ENCODE data around the gene FBXL14.

Gene FBXL14

GRCh38 chr12:1533205-1533601 is 61.2 kb downstream of the FBXL14 start:
- no peak for DNase-seq

DNA sequence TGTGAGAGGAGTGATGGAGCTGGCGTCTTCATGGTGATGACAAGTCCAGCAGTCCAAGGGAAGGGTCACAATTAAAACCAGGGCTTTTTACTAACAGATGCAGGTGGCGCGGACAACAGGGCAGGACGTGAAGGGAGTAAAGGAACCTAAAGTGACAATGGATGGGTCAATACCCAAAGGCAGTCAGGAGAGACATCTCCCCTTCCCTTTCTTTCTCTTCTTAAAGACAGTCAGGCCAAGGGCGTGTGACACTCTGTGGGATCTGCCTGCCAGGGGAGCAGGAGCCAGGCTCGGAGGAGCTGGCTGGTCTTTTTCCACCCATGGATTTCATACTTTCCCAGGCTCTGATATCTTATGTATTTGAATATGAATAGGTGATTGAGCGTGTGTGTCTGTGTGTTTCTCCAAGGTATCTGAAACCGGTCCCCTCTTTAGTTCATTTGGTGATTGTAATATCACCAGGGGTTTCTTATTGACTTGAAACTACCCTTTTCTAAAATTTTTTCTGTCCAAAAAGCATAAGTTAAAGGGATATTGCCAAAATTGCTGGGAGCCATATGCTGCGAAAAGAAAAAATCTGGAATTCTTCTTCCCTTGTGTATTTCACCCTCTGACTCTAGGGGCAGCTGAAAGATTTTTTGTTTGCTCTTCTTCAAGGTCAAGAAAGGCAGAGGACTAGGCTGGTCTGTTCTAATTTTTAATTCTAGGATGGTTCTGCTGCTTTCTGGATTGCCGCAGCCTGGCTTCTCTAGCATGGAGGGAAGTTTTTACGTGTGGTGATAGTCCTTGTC is 61.8 kb downstream of the FBXL14 start:
- DNase-seq: no peak

GRCh38 chr12:1531654-1532374 is 62.6 kb downstream of the FBXL14 start:
- DNase-seq: no peak

GRCh38 chr12:1531153-1531653 is 63.2 kb downstream of the FBXL14 start:
- no peak for DNase-seq

GRCh38 chr12:1530592-1531152 is 63.7 kb downstream of the FBXL14 start:
- no peak for DNase-seq

DNA sequence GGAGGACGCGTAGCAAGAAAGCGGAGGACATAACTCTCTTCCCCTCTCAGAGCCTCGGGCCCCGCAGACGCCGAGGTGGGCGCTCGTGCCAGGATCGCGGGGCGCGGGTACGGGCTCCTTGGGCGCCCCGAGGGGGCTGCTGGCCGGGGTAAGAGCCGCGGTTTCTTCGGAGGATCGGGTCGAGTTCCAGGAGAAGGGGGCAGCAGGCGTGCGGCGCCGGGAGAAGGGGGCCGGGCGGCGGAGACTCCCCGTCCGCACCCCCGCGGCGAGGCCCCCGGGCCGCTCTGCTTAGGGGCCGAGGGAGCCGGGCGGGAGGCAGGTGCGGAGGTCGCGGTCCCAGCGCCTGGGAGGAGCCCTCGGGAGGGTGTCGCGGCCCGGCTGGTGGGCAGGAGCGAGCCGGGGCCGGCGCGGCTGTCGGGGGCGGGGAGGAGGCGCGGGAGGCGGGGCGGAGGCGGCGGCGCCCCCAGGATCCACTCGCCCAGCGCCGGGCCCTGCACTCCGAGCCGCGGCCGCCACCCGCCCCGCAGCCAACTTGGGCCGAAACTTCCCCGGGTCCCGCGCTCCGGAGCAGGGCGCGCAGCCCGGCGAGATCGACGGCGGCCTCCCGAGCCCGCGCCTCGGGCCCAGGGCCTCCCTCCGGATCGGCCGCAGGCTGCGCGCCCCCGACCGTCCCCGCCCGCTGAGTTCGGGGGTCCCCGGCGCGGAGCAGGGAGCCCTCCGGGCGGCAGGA is 64.4 kb downstream of the FBXL14 start:
- DNase-seq: no peak

DNA sequence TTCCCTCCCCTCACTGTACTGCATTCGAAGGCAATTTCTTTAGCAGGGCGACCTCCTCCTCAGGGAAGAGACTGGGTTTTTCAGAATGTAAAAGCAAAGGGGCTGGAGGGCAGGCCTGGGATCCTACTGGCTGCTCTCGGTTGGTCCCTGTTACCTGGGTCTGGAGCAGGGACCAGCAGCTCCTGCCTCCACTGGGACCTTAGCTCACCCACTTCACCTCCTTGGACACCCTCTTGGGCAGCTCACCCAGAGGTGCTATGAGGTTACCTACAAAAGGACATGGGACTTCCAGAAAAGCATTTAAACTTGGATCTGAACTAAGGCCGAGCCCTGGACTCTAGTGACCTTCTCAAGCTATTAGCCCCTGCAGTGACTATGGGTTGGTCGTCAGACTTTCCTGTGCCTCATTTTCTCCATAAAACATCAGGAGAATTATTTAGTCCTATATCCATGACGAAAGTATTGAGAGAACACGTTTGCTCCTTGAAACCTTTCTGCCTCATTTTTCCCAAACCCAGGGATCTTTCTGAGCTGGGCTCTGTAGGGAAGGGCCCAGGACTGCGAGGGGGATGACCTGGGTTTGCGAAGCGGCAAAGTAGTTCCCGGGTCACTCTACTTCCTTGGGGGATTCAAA is 65.0 kb downstream of the FBXL14 start:
- DNase-seq: no peak

- no peak for DNase-seq
Observed at GRCh38 chr12:1528791-1529190, 65.6 kb downstream of the FBXL14 start.

- DNase-seq: no peak
Observed at GRCh38 chr12:1527789-1528188, 66.6 kb downstream of the FBXL14 start.

DNA sequence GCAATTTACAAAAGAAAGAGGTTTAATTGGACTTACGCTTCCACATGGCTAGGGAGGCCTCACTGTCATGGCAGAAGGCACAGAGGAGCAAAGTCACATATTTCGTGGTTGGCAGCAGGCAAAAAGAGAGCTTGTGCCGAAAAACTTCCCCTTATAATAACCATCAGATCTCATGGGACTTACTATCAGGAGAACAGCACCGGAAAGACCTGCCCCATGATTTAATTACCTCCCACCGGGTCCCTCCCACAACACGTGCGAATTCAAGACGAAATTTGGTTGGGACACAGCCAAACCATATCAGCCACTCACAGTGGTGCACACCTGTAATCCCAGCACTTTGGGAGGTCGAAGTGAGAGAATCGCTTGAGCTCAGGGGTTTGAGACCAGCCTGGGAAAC is 68.5 kb downstream of the FBXL14 start:
- no peak for DNase-seq

GRCh38 chr12:1523558-1524050 is 70.8 kb downstream of the FBXL14 start:
- DNase-seq: no peak

DNA sequence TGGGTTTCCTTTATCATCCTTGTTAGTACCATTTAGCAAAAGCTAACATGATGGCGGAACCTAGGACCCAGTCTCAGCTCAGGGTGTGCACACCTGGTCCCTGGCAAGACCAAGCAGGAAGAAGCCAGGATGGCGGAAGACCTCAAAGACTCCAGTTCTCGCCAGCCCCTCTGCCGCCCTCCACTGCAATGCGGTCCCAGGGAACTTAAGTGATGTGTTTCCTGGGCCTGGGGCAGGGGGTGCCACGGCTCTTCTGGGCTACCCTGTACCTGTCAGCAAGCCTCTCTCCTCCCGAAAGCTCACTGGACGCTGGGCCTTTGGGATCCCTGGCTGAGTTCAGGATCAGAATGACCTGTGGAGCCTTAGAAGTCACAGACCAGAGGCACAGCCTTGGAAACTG is 71.3 kb downstream of the FBXL14 start:
- no peak for DNase-seq

- DNase-seq: no peak
Observed at GRCh38 chr12:1519642-1520041, 74.7 kb downstream of the FBXL14 start.

DNA sequence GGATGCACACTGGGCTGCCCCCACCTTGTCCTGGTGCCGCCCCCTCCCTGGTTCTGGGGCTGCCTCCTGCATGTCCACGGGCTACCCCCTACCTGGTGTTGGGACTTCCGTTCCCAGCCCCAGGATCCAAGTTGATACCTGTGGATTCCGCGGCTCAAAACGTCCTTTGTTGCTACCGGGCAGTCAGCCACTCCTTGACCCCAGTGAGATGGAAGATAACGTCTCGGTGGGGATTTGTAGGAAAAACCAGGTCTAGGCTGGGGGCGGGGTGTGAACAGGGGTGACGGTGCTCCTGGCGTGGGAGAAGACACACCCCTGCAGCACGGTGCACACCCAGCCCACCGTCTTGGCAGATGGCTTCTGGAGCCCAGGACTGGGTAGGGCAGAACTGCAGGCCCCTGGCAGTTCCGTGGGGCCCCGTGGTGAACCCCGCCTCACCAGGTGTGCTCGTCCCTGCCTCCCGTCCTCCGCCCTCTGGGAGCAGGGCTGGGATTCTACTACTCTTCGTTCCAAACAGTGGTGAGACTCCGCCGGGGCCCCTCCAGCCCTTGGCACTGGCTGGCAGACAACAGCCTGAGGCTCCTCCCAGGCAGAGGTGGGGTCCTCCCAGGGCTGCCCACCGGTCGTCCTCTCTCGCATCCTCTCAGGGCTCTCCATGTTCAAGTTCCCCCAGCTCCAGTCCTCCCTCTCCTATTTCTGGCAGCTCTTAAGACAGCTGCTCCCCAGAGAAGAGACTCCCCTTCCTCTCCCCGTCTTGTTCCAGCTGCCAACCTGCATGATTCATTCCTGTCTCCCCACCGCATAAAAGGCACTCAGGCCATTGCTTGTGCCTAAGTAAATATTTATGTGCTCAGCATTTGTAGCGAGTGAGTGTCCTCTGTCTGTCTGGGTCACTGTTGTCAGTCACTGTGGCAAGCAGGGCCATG is 75.5 kb downstream of the FBXL14 start:
- no peak for DNase-seq

- no peak for DNase-seq
Observed at GRCh38 chr12:1517734-1518525, 76.5 kb downstream of the FBXL14 start.

- no peak for DNase-seq
Observed at GRCh38 chr12:1517007-1517406, 77.4 kb downstream of the FBXL14 start.
